OCI-LY1 (cell line): ENCODE results near the gene IRF2.

Source experiments
- H2AFZ ChIP-seq: fragments of 200-600 bp; sonication (generic), shearing (Covaris generic); 2 replicates; pipeline ENCODE4 v1.6.0; 2014; ENCODE audit warnings: antibody characterized with exemption, mild to moderate bottlenecking, low read length
- H3F3A ChIP-seq: fragments of 200-600 bp; sonication (generic), shearing (Covaris generic); 2 replicates; pipeline ENCODE4 v1.6.0; 2014; ENCODE audit warnings: mild to moderate bottlenecking, antibody characterized with exemption, low read length, moderate library complexity; ENCODE audit not compliant: insufficient read depth
- H3K27ac ChIP-seq: fragments of 200-600 bp; sonication (generic); 2 replicates; pipeline ENCODE4 v1.5.1; 2014; ENCODE audit warnings: low read length, mixed run types, mild to moderate bottlenecking, low read depth; ENCODE audit not compliant: poor library complexity, severe bottlenecking
- H3K27me3 ChIP-seq: fragments of 200-600 bp; sonication (generic); 2 replicates; pipeline ENCODE4 v1.6.0; 2014; ENCODE audit warnings: antibody characterized with exemption, mild to moderate bottlenecking, low read length, moderate library complexity; ENCODE audit not compliant: insufficient read depth
- H3K36me3 ChIP-seq: fragments of 200-600 bp; sonication (generic); 2 replicates; pipeline ENCODE4 v1.6.1; 2014; ENCODE audit warnings: mild to moderate bottlenecking, antibody characterized with exemption, low read length, moderate library complexity, mixed read lengths; ENCODE audit not compliant: insufficient read depth
- H3K4me1 ChIP-seq: fragments of 200-600 bp; sonication (generic); 2 replicates; pipeline ENCODE4 v1.5.1; 2014; ENCODE audit warnings: mild to moderate bottlenecking, low read length, moderate library complexity; ENCODE audit not compliant: insufficient read depth, severe bottlenecking
- H3K4me2 ChIP-seq: fragments of 200-600 bp; sonication (generic), shearing (Covaris generic); 2 replicates; pipeline ENCODE4 v1.6.1; 2014; ENCODE audit warnings: low read length
- H3K4me3 ChIP-seq: fragments of 200-600 bp; sonication (generic); 2 replicates; pipeline ENCODE4 v1.5.1; 2014; ENCODE audit warnings: low read length, low read depth, mild to moderate bottlenecking, mixed read lengths; ENCODE audit not compliant: poor library complexity, severe bottlenecking
- H3K79me2 ChIP-seq: fragments of 200-600 bp; shearing (Covaris generic); 2 replicates; pipeline ENCODE4 v1.6.1; 2016; ENCODE audit warnings: mixed run types, low read length, mixed read lengths; ENCODE audit not compliant: insufficient read depth
- H3K9ac ChIP-seq: fragments of 200-600 bp; sonication (generic), shearing (Covaris generic); 2 replicates; pipeline ENCODE4 v1.6.1; 2014; ENCODE audit warnings: mild to moderate bottlenecking, low read length, mixed read lengths
- H3K9me2 ChIP-seq: fragments of 200-600 bp; sonication (generic), shearing (Covaris generic); 2 replicates; pipeline ENCODE4 v1.6.1; 2014; ENCODE audit warnings: low read depth, mild to moderate bottlenecking, low read length, mixed read lengths
- H3K9me3 ChIP-seq: fragments of 200-600 bp; shearing (Covaris generic); 2 replicates; pipeline ENCODE4 v1.6.1; 2014; ENCODE audit warnings: low read length, mixed read lengths
- H4K20me1 ChIP-seq: fragments of 200-600 bp; sonication (generic), shearing (Covaris generic); 2 replicates; pipeline ENCODE4 v1.6.0; 2016; ENCODE audit warnings: mild to moderate bottlenecking, low read length; ENCODE audit not compliant: insufficient read depth
- EZH2 ChIP-seq: fragments of 200-600 bp; sonication (generic), shearing (Covaris generic); IDR thresholded peaks from 2 replicates; pipeline ENCODE4 v1.8.0; 2017; ENCODE audit warnings: borderline replicate concordance, mixed run types, mild to moderate bottlenecking, antibody characterized with exemption, low read length, moderate library complexity, mixed read lengths
- TF ChIP-seq, protein P1 (sequence below): fragments of 200-600 bp; sonication (generic), shearing (Covaris generic); IDR thresholded peaks from 2 replicates; pipeline ENCODE4 v1.5.1; 2017; ENCODE audit warnings: mild to moderate bottlenecking, antibody characterized with exemption, low read length, moderate library complexity, mixed read lengths

Gene IRF2

DNA sequence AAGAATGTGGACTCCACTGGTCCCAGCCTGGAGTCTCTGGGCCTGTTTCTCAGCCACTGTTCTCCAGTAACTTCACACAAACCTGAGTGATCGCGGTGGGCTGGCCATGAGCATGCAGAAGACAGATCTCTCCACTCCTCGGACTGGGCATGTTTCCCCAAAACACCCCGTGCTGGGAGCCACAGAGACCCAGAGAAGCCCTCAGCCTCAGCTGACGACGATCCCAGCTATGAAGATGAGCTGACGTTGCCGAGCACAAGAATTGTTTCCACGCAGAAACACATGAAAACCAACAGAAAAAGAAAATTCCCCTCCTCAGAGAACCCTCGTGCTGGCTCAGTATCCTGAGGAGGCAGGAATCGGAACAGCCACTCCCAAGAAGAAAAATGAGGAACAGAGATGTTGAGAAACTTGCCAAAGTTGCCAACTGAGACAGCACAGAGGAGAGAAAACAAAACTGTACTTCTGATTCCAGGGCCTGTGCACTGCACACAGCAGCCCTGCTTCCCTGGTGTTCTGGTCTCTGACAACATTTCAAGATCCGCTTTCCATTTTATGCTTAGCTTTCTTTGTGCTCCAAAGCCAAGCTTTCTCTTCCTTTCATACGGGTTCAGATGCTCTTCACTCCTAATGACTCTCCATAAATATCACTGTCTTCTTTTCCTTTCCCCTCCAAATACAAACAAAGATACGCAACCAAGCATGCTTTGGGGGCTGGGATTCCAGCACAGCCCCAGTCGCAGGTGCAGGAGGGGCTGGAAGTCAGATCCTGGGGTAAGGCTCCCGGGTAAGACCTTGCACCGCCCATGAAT is 81.4 kb downstream of the IRF2 start:
- Histone ChIP-seq H3K27ac (peak overlapping the region; percentile 8), H3F3A (no peaks in the 10 kb centered on the region), H3K4me1 (peaks cover 54% of the 10 kb centered on the region), H3K4me2 (no peak overlapping the region), H3K79me2 (no peaks in the 10 kb centered on the region), H3K9ac (no peak overlapping the region), H4K20me1 (no peaks in the 10 kb centered on the region), H3K9me2 (no peaks in the 10 kb centered on the region), H2AFZ (no peak overlapping the region), H3K27me3 (no peaks in the 10 kb centered on the region), H3K9me3 (no peaks in the 10 kb centered on the region), H3K36me3 (peaks cover 70% of the 10 kb centered on the region), H3K4me3 (no peak overlapping the region)
- no peak for TF ChIP-seq EZH2
- TF ChIP-seq, protein P1, sequence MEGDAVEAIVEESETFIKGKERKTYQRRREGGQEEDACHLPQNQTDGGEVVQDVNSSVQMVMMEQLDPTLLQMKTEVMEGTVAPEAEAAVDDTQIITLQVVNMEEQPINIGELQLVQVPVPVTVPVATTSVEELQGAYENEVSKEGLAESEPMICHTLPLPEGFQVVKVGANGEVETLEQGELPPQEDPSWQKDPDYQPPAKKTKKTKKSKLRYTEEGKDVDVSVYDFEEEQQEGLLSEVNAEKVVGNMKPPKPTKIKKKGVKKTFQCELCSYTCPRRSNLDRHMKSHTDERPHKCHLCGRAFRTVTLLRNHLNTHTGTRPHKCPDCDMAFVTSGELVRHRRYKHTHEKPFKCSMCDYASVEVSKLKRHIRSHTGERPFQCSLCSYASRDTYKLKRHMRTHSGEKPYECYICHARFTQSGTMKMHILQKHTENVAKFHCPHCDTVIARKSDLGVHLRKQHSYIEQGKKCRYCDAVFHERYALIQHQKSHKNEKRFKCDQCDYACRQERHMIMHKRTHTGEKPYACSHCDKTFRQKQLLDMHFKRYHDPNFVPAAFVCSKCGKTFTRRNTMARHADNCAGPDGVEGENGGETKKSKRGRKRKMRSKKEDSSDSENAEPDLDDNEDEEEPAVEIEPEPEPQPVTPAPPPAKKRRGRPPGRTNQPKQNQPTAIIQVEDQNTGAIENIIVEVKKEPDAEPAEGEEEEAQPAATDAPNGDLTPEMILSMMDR = no peak

DNA sequence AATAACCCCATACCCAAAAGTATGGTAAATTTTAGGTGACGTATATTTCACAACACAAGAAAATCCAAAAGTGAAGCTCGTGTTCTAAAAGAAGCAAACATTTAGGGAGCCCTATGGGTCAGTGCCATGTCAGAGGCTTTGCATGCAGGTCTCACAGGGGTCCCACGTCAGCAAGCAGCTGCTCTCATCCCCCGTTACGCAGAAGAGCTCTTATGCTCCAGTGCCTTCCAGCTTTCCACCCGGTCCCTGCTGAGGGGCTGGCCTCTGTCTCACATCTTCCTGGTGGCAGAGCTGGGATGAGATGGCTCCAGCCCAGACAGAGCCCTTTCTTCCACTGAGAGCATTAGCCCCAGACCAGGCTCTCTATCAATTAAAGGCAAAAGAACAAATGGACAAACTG is 82.0 kb downstream of the IRF2 start:
- Histone ChIP-seq H3K79me2 (no peaks in the 10 kb centered on the region), H2AFZ (no peak overlapping the region), H3K9ac (no peak overlapping the region), H3K36me3 (peaks cover 64% of the 10 kb centered on the region), H3K4me2 (no peak overlapping the region), H3K4me1 (peaks cover 55% of the 10 kb centered on the region), H3K9me3 (no peaks in the 10 kb centered on the region), H3K9me2 (no peaks in the 10 kb centered on the region), H3F3A (no peaks in the 10 kb centered on the region), H3K4me3 (no peak overlapping the region), H3K27ac (peak overlapping the region; percentile 8), H4K20me1 (no peaks in the 10 kb centered on the region), H3K27me3 (no peaks in the 10 kb centered on the region)
- no peak for TF ChIP-seq EZH2
- TF ChIP-seq, protein P1 = no peak

DNA sequence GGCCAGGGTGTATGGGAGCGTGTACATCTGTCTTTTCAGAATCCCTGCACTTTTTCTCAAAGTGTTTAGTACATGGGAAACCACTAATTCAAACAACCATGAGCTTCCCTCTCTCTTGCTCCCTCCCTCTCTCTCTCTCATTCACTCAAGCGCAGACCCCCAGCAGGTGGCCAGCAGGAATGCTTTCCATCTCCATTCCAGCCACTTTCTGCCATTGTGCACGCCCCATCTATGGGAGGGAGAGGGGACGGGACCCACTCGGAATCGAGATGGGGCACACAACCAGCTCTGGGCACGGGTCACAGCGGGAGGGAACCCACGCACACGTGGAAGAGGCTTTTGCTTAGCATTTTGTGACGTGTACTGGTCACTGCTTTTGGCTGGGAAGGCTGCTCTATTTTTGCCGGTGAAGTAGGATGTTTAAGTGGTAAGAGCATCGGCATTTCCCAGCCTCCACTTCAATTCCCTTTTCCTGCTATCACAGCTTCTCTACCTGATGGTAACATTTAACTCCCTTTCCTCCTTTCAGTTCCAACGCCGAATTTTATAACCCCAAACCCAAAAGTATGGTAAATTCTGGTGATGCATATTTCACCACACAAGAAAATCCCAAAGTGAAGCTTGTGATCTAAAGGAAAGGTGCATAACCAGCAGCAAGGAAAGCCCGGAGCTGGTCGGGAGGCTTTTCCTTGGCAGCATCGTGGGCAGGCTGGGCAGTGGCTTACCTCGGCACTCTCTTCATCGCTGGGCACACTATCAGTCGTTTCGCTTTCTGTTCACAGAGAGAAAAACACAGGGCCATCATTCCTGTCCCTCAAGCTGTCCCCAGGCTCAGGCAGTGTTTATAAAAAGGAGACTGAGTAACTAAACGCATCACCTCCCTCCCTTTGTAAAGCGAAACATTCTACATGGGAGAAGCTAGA is 84.1 kb downstream of the IRF2 start:
- Histone ChIP-seq H3K79me2 (no peaks in the 10 kb centered on the region), H3K27me3 (no peaks in the 10 kb centered on the region), H3K4me3 (no peak overlapping the region), H3K4me2 (no peak overlapping the region), H3K9me3 (no peaks in the 10 kb centered on the region), H3K9ac (no peak overlapping the region), H3K4me1 (peaks cover 55% of the 10 kb centered on the region), H4K20me1 (no peaks in the 10 kb centered on the region), H3K27ac (no peak overlapping the region), H3K9me2 (no peaks in the 10 kb centered on the region), H3K36me3 (peaks cover 56% of the 10 kb centered on the region), H2AFZ (no peak overlapping the region), H3F3A (peaks cover 5% of the 10 kb centered on the region; the same call in 1 of the 2 replicates)
- TF ChIP-seq EZH2 = no peak
- TF ChIP-seq, protein P1 = no peak
